GM18907 (cell line): ENCODE data around the gene TTC7B.

Experiments
- ATAC-seq: cut with Tn5 transposase; IDR thresholded peaks from one replicate; pipeline ENCODE4 v1.9.1; 2021; ENCODE audit warnings: mild to moderate bottlenecking, moderate library complexity; ENCODE audit not compliant: unreplicated experiment

Gene TTC7B

GRCh38 chr14:90568405-90568804, 247.8 kb downstream of the TTC7B start:
- ATAC-seq: no peak

- no peak for ATAC-seq
Observed at GRCh38 chr14:90567991-90568390, 248.2 kb downstream of the TTC7B start.

GRCh38 chr14:90567191-90567590, 249.0 kb downstream of the TTC7B start:
- no peak for ATAC-seq

DNA sequence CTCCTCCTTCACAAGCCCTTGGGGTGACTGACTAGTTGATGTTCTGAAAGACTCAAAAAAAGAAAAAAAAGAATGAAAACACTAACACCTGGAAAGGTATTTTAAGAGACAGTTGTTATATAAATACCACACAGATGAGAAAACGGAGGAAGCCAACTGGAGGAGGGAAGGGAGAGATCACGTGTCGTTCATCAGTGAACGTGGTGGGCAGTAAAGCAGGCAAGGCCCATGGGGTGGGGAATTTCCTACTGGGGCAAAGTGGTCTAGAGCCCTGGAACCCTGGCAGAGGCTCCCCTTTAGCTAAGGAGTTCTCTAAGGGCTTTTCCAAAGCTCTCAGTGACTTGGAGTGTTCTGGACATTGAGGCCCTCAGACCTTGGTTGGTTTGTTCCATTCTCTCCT, 249.7 kb downstream of the TTC7B start:
- no peak for ATAC-seq

- no peak for ATAC-seq
Observed at GRCh38 chr14:90564496-90564895, 251.7 kb downstream of the TTC7B start.

DNA sequence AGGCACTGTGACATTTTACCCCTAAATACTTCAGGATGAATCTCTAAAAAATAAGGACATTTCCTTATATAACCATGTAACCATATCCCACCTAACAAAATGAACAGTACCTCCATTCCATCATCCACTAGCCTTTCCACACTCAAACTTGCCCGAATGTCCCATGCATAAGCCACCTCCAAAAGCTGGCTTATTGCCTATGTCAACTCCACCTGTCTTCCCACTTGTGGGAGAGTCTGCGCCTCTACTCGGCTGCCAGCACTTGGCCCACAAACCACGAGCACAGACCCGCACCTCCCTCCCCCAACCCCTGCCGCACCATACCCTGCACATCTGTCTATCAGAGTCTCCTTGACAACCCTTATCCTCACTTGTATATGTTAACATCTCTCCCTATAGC, 253.6 kb downstream of the TTC7B start:
- no peak for ATAC-seq

GRCh38 chr14:90561920-90562319, 254.3 kb downstream of the TTC7B start:
- no peak for ATAC-seq

DNA sequence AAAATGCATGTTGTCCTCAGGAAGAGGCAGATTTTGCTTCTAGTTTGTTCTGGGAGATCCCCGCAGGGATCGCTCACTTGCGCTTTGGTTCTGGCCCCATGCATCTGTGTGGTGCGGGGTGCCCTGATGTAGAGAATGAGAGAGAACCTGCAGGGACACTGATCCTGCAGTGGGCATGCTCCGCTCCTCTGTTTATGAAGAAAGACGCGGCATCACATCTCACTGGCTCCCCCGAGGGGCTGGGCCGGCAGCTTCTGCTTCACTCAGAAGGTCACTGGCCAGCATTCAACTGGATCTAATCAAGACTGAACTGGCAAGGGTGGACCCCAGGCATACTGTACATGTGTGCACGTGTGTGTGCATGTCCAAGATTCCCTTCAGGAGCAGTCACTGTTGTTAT, 255.2 kb downstream of the TTC7B start:
- no peak for ATAC-seq

DNA sequence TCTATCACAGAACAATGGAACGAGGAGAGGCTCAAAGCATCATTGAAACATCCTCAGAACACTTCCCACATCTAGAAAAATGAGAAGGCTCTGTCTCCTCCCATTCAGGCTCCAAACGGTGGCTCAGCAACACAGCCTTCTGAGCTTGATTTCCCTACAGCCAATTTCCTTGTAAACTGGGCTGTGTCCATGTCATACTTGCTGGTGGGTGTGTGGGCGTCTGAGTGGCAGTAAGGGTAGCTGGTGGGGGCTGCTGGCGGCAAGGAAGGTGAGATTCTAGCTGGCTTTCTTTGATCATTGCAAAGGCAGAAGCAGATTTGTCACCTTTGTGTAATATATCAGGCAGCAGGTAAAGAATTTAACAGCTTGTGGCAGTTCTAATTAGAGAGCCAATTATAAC, 255.7 kb downstream of the TTC7B start:
- no peak for ATAC-seq

DNA sequence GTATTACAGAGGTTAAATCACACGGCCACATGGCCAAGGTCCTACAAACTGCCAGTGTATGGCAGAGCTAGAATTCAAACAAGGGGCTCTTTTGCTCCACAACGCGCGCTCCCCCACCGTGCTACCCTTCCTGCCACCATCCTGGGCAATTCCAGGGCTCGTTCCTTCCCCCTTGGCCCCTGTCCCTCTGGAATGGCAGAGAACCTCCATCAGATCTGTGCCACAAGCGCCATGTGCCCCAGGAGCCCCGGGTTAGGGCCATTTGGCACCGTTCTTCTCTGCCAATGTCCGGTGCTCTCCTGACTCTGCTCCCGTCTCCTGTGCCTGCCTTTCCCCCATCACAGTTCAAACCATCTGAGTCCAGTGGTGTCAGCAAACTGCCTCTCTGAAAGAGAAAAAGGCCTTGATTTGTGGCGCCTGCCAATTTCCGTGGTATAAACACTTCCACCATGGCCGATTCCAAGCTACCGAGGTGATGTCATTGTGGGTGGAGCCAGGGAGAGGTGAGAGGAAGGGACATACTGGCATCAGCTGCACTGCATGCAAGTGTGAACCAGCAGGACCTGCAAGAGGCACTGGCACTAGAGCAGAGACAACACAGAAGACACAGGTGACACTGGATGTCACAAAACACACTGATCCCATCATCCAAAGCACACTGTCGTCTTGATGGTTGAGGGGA, 256.3 kb downstream of the TTC7B start:
- ATAC-seq: no peak

- ATAC-seq: no peak
Observed at GRCh38 chr14:90558983-90559590, 257.1 kb downstream of the TTC7B start.

- ATAC-seq: no peak
Observed at GRCh38 chr14:90558041-90558982, 257.9 kb downstream of the TTC7B start.

GRCh38 chr14:90557516-90557915, 258.7 kb downstream of the TTC7B start:
- ATAC-seq: no peak

DNA sequence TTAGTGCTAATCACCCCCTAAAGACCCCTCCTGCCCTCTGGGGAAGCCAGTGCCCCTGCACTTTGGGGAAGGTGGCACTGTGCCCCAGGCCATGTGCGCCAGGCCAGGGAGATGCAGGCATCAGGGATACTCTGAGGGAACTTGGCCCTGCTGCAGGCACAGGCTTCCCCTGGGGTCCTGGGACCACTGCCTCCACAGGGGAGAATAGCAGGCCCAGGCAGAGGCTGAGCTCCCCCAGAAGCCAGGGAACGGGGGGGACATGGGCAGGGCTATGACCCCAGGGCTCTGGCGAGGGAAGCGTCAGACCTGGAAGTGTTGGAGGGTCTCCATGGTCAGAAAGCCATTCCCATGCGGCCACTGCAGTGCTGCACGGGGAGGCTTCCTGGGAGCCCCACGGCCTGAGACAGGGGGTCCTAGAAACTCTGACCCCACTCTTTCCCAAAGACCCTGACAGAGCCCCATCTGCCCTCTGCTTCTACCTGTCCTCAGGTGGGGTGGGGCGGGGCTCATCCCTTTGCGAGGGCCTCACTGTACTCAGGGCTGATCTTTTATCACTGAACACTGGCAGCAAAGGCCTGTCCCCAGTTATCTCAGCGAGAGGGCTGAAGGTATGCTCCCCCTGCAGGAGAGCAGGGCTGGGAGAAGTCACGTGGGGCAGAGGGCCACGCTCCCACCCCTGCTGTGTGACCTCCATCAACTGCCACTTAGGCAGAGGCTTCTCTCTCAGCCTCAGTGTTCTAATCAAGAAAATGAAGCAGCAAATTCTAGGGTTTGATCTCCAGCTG, 259.4 kb downstream of the TTC7B start:
- no peak for ATAC-seq

DNA sequence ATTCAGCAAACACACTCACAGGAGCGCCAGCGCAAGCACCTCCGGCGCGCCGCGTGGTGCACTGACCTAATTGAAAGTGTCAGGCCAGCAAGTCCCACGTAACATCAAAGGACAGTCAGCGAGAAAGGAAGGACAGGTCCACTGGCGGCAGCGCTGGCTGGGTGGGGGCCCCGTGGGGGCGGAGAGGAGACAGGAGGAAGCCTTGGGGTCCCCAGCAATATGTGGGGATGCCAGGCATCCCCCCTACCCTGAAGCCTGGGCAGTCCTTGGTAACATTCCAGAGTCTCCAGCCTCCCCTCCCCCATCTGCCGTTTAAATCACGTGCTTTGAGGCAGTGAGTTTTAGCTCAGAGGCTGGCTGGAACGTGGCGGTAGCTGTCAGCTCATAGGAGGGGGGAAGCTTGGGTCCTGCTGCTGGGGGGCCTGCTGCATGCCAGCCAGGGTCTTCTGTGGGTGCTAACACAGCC, 260.2 kb downstream of the TTC7B start:
- ATAC-seq: no peak

DNA sequence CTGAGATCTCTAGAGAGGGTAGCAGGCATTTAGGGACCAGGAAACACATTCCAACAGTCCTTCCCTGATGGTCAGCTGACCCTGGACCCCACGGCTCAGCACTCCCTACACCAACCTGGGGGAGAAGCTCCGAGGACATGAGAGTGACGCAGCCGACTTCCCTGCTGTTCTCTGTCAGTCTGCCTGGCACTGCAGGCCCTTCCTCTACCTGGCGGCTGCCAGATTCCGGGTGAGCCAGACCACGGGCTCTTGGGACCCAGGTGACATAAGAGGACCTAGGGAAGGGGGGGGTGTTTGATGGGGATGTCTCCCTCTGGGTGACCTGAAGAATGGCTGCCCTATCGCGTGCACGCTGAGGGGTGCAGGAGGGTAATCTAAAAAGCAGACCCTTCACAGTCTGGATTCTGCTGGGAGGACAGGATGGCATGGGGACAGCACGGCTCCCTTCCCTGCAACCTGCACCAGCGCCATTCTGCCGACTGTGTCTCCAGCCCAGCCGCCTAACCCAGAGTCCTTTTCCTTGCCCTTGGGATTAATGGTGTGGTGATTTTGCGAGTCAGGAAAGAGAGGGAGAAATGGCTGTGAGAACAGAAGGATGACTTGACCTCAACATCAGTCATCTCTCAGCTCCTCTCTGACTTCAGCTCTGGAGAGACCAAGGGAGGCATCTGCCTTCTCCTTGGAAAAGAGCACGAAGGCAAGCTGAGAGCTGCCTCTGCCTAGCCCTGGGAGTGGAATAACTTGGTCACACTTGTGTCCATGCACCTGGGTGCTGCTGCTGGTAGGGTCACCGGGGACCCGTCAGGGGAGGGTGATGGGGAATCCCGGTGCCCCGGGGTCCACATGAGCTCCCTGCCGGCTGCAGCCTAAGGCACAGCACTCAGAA, 260.9 kb downstream of the TTC7B start:
- no peak for ATAC-seq

DNA sequence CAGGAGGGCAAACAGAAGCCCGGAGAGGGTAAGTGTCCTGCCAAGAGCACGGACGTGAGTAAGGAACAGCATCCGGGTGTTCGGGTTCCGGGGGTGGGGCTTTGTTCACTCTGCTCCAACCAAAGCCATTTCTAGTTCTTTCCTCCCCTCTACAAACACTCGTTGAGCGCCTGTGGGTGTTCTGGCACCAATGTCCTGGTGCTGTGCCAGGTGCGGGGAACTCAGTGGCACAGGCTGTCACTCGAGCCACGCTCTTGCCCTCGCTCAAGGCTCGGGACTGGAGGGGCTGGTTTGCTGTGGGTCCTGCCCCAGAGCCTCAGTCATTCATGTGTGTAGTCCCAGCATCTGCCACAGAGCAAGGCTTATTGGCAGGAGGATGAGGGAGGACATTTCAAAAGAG, 261.9 kb downstream of the TTC7B start:
- ATAC-seq: no peak

DNA sequence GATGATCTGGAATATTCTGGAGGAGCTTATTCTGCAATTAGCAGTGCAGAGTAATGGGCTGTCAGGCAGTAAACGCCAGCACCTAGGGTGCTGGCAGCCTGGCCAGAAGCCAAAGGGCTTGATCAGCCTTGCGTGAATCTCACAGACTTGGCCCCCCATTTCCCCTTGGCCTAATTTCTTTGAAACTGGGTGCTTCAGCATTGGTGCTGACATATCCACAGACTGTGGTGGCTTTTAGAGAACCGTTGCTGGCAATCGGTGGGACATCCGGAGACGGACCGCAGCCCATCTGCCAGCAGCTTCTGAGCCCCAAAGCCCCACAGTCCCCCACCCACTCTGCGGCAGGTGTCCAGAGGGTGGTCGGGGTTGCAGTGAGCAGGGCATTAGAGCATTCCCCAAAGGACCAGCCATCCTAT, 262.3 kb downstream of the TTC7B start:
- no peak for ATAC-seq

GRCh38 chr14:90553298-90553920, 262.8 kb downstream of the TTC7B start:
- no peak for ATAC-seq
